ENCODE results near the gene ATP5F1D. TPM values are rescaled to one million over a fixed set of nuclear protein-coding genes. Genes with fewer than 3 reads are reported as not detected.
"Not testable (repeated sequence)": the region's sequence is repeated elsewhere in the genome, so short reads cannot be mapped to it uniquely, and the experiment has no call there.

The ATP5F1D gene
- total RNA-seq, result 124 TPM
- 100 to 1,000 TPM; 208 to 236 (median 223) TPM for polyA plus RNA-seq

GRCh38 chr19:1241417-1242095, at the start of gene ATP5F1D:
TSS of gene ATP5F1D (plus strand) at chr19:1241751. CDS start at chr19:1241851, 100 bp downstream.
- Mint-ChIP-seq H3K9me3 (peaks cover 0 to 3% (median 0%) of the 10 kb centered on the region in 7 donors), H3K4me1 (peaks cover 0 to 46% (median 20%) of the 10 kb centered on the region in 4 donors), H3K4me3 (peak within 1 kb of the TSS; percentile 89 to 96 (median 94)), H3K27me3 (peaks cover 21% of the 10 kb centered on the region), H3K27ac (peak within 1 kb of the TSS; percentile 96 to 98 (median 97)), H3K36me3 (no peaks in the 10 kb centered on the region)
- Histone ChIP-seq H3K27ac (ENCODE audit: insufficient read depth, low read length, poor library complexity, severe bottlenecking) (peak within 1 kb of the TSS; percentile 74), H3K27me3 (ENCODE audit: control insufficient read depth, insufficient read depth, low read length) (no peaks in the 10 kb centered on the region), H3K4me3 (ENCODE audit: low read depth, low read length) (peak within 1 kb of the TSS; percentile 41), H3K36me3 (ENCODE audit: control insufficient read depth, insufficient read depth, low read length) (no peaks in the 10 kb centered on the region), H3K4me1 (ENCODE audit: control insufficient read depth, insufficient read depth, low read length, poor library complexity, severe bottlenecking) (peaks cover 62% of the 10 kb centered on the region), H3K9me3 (ENCODE audit: control insufficient read depth in 2 of 2, low read length in 2 of 2) (no peaks in the 10 kb centered on the region)
- peak; percentile 82 to 95 (median 88) for DNase-seq
- peak; percentile 68 to 70 for ATAC-seq (ENCODE audit: low read depth in 2 of 2)

GRCh38 chr19:1199531-1199930, 42.0 kb upstream of the ATP5F1D start:
- Histone ChIP-seq H3K36me3 (ENCODE audit: control insufficient read depth, insufficient read depth, low read length) (no peaks in the 10 kb centered on the region), H3K9me3 (ENCODE audit: control insufficient read depth in 2 of 2, low read length in 2 of 2) (no peaks in the 10 kb centered on the region), H3K27me3 (ENCODE audit: control insufficient read depth, insufficient read depth, low read length) (no peaks in the 10 kb centered on the region), H3K27ac (ENCODE audit: insufficient read depth, low read length, poor library complexity, severe bottlenecking) (no peak overlapping the region), H3K4me3 (ENCODE audit: low read depth, low read length) (no peak overlapping the region), H3K4me1 (ENCODE audit: control insufficient read depth, insufficient read depth, low read length, poor library complexity, severe bottlenecking) (peaks cover 6% of the 10 kb centered on the region)
- Mint-ChIP-seq H3K36me3 (no peaks in the 10 kb centered on the region), H3K27ac (no peak overlapping the region), H3K27me3 (no peaks in the 10 kb centered on the region), H3K4me3 (no peak overlapping the region), H3K9me3 (no peaks in the 10 kb centered on the region), H3K4me1 (peaks cover 5 to 11% (median 7%) of the 10 kb centered on the region in 4 donors)
- ATAC-seq (ENCODE audit: low read depth in 2 of 2) (no peak), DNase-seq (no peak)

DNA sequence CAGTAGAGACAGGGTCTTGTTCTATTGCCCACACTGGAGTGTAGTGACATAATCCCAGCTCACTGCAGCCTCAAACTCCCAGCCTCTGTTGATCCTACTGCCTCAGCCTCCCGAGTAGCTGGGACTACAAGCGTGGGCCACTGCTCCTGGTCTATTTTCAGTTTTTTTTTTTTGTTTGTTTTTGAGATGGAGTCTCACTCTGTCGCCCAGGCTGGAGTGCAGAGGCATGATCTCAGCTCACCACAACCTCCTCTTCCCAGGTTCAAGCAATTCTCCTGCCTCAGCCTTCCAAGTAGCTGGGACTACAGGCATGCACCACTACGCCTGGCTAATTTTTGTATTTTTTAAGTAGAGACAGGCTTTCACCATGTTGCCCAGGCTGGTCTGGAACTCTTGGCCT, 40.9 kb upstream of the ATP5F1D start:
- H3K36me3 ChIP-seq (ENCODE audit: control insufficient read depth, insufficient read depth, low read length); H3K4me3 Mint-ChIP-seq; H3K36me3 Mint-ChIP-seq; DNase-seq; H3K27me3 ChIP-seq (ENCODE audit: control insufficient read depth, insufficient read depth, low read length); H3K27me3 Mint-ChIP-seq; H3K9me3 ChIP-seq (ENCODE audit: control insufficient read depth in 2 of 2, low read length in 2 of 2); H3K27ac Mint-ChIP-seq; H3K4me3 ChIP-seq (ENCODE audit: low read depth, low read length); H3K9me3 Mint-ChIP-seq; H3K27ac ChIP-seq (ENCODE audit: insufficient read depth, low read length, poor library complexity, severe bottlenecking); ATAC-seq (ENCODE audit: low read depth in 2 of 2): not testable (repeated sequence)
- H3K4me1 Mint-ChIP-seq, result peaks cover 5 to 13% (median 7%) of the 10 kb centered on the region in 4 donors
- peaks cover 10% of the 10 kb centered on the region for H3K4me1 ChIP-seq (ENCODE audit: control insufficient read depth, insufficient read depth, low read length, poor library complexity, severe bottlenecking)

DNA sequence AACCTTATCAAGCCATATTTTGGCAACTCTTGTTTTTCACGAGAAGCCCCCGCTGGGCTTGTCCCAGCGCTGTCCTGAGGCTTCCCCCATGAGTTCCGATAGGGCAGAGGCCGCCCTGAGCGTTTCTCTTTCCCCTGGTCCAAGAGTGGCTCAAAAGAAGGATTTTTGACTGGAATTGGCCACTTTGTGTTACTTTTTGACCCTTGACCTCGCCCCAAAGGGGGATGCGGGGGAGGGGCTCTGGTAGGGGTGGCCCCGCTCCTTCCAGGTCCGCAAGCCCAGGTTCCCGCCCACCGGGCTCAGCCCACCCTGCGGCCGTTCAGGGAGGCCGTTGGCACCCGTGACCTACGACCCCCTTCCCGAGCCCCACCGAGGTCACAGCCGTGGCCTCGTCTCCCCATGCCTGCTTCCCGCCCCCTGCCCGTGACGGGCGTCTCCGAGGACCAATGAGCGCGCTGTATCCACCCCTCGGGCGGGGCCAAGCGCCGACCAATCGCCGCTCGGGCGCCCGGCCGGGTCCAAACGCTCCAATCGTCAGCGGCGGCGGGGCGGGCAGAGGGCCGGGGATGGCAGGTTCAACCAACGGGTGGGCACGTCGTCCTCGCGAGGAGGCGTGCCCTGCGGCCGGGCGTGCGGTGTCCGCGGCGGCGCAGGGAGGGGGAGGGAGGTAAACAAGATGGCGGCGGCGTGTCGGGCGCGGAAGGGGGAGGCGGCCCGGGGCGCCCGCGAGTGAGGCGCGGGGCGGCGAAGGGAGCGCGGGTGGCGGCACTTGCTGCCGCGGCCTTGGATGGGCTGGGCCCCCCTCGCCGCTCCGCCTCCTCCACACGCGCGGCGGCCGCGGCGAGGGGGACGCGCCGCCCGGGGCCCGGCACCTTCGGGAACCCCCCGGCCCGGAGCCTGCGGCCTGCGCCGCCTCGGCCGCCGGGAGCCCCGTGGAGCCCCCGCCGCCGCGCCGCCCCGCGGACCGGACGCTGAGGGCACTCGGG, 36.1 kb upstream of the ATP5F1D start, which contains the start of gene STK11:
STK11 (plus strand) TSS at position 665 of the 986 bp plus-strand sequence. CDS start 1,136 bp downstream, outside the sequence.
- Histone ChIP-seq H3K4me3 (ENCODE audit: low read depth, low read length) (peak within 1 kb of the TSS; percentile 70), H3K27me3 (ENCODE audit: control insufficient read depth, insufficient read depth, low read length) (no peaks in the 10 kb centered on the region), H3K9me3 (ENCODE audit: control insufficient read depth in 2 of 2, low read length in 2 of 2) (no peaks in the 10 kb centered on the region), H3K27ac (ENCODE audit: insufficient read depth, low read length, poor library complexity, severe bottlenecking) (peak within 1 kb of the TSS; percentile 76), H3K4me1 (ENCODE audit: control insufficient read depth, insufficient read depth, low read length, poor library complexity, severe bottlenecking) (peaks cover 52% of the 10 kb centered on the region), H3K36me3 (ENCODE audit: control insufficient read depth, insufficient read depth, low read length) (peaks cover 3% of the 10 kb centered on the region)
- Mint-ChIP-seq H3K4me1 (peaks cover 6 to 39% (median 12%) of the 10 kb centered on the region in 4 donors), H3K36me3 (no peaks in the 10 kb centered on the region), H3K9me3 (no peaks in the 10 kb centered on the region), H3K27me3 (no peaks in the 10 kb centered on the region), H3K27ac (peak within 1 kb of the TSS; percentile 69 to 96 (median 92)), H3K4me3 (peak within 1 kb of the TSS; percentile 94 to 99 (median 97))
- peak; percentile 99 for DNase-seq
- peak; percentile 95 for ATAC-seq (ENCODE audit: low read depth in 2 of 2)

- Histone ChIP-seq H3K27me3 (ENCODE audit: control insufficient read depth, insufficient read depth, low read length) (no peaks in the 10 kb centered on the region), H3K27ac (ENCODE audit: insufficient read depth, low read length, poor library complexity, severe bottlenecking) (peak overlapping the region; percentile 74), H3K36me3 (ENCODE audit: control insufficient read depth, insufficient read depth, low read length) (peaks cover 3% of the 10 kb centered on the region), H3K4me3 (ENCODE audit: low read depth, low read length) (peak overlapping the region; percentile 70), H3K9me3 (ENCODE audit: control insufficient read depth in 2 of 2, low read length in 2 of 2) (no peaks in the 10 kb centered on the region), H3K4me1 (ENCODE audit: control insufficient read depth, insufficient read depth, low read length, poor library complexity, severe bottlenecking) (peaks cover 56% of the 10 kb centered on the region)
- Mint-ChIP-seq H3K9me3 (no peaks in the 10 kb centered on the region), H3K4me3 (peak overlapping the region; percentile 94 to 99 (median 97)), H3K27ac (peak overlapping the region; percentile 67 to 96 (median 92)), H3K27me3 (no peaks in the 10 kb centered on the region), H3K36me3 (no peaks in the 10 kb centered on the region), H3K4me1 (peaks cover 6 to 42% (median 14%) of the 10 kb centered on the region in 4 donors)
- DNase-seq (no peak), ATAC-seq (ENCODE audit: low read depth in 2 of 2) (no peak)
These were observed 35.2 kb upstream of the ATP5F1D start for GRCh38 chr19:1206150-1206863.

- H3K9me3 ChIP-seq (ENCODE audit: control insufficient read depth in 2 of 2, low read length in 2 of 2), result no peaks in the 10 kb centered on the region
- Mint-ChIP-seq H3K27me3 (no peaks in the 10 kb centered on the region), H3K36me3 (peaks cover 3% of the 10 kb centered on the region), H3K4me1 (peaks cover 6 to 48% (median 14%) of the 10 kb centered on the region in 4 donors), H3K4me3 (peak overlapping the region; percentile 94 to 99 (median 97)), H3K27ac (peak overlapping the region; percentile 67 to 96 (median 92)), H3K9me3 (no peaks in the 10 kb centered on the region)
- H3K27ac ChIP-seq (ENCODE audit: insufficient read depth, low read length, poor library complexity, severe bottlenecking), result peak overlapping the region; percentile 74
- H3K4me1 ChIP-seq (ENCODE audit: control insufficient read depth, insufficient read depth, low read length, poor library complexity, severe bottlenecking), result peaks cover 63% of the 10 kb centered on the region
- no peak for ATAC-seq (ENCODE audit: low read depth in 2 of 2)
- peak; percentile 16 to 65 (median 36) for DNase-seq
- peaks cover 3% of the 10 kb centered on the region for H3K36me3 ChIP-seq (ENCODE audit: control insufficient read depth, insufficient read depth, low read length)
- H3K4me3 ChIP-seq (ENCODE audit: low read depth, low read length), result peak overlapping the region; percentile 70
- no peaks in the 10 kb centered on the region for H3K27me3 ChIP-seq (ENCODE audit: control insufficient read depth, insufficient read depth, low read length)
These were observed 34.6 kb upstream of the ATP5F1D start for GRCh38 chr19:1206864-1207450.

DNA sequence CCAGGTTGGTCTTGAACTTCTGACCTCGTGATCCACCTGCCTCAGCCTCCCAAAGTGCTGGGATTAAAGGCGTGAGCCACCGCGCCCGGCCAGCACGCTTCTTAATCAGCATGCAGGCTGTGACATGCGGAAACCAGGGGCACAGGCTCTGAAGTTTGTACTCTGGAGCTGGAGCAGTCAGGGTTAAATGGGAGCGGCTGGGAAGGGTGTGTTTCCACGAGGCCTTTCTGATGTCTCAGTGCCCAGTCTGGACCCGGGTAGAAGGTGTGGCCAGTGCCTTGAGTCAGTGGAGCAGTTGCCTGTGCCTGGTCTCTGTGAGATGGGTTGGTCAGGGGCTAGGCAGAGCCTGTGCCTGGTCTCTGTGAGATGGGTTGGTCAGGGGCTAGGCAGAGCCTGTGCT, 32.7 kb upstream of the ATP5F1D start:
- not testable (repeated sequence) for H3K4me3 ChIP-seq (ENCODE audit: low read depth, low read length); H3K36me3 Mint-ChIP-seq; ATAC-seq (ENCODE audit: low read depth in 2 of 2); H3K9me3 ChIP-seq (ENCODE audit: control insufficient read depth in 2 of 2, low read length in 2 of 2); H3K27me3 ChIP-seq (ENCODE audit: control insufficient read depth, insufficient read depth, low read length); H3K27me3 Mint-ChIP-seq; H3K36me3 ChIP-seq (ENCODE audit: control insufficient read depth, insufficient read depth, low read length); H3K27ac Mint-ChIP-seq; DNase-seq; H3K27ac ChIP-seq (ENCODE audit: insufficient read depth, low read length, poor library complexity, severe bottlenecking); H3K9me3 Mint-ChIP-seq
- peaks cover 3 to 47% (median 12%) of the 10 kb centered on the region in 4 donors for H3K4me1 Mint-ChIP-seq
- peak overlapping the region; percentile 44 to 63 (median 54) for H3K4me3 Mint-ChIP-seq
- peaks cover 66% of the 10 kb centered on the region for H3K4me1 ChIP-seq (ENCODE audit: control insufficient read depth, insufficient read depth, low read length, poor library complexity, severe bottlenecking)

Data from CD4-positive, CD25-positive, alpha-beta regulatory T cell (primary cell).